Stimulated activated CD8-positive, alpha-beta memory T cell treated with anti-CD3 and anti-CD28 coated beads, Interleukin-2, amount 100 ng/mL, for 48 hours (primary cell): ENCODE data around the gene HSD17B13.

Experiments used
- DNase-seq, 2 donors: peaks; one replicate each; pipeline ENCODE4 v3.0.0-alpha.2; 2020; ENCODE audit warnings: low read depth in 2 of 2

HSD17B13 gene

GRCh38 chr4:87266986-87267385, 55.7 kb downstream of the HSD17B13 start:
- no peak for DNase-seq

GRCh38 chr4:87262886-87263285, 59.8 kb downstream of the HSD17B13 start:
- DNase-seq: no peak

DNA sequence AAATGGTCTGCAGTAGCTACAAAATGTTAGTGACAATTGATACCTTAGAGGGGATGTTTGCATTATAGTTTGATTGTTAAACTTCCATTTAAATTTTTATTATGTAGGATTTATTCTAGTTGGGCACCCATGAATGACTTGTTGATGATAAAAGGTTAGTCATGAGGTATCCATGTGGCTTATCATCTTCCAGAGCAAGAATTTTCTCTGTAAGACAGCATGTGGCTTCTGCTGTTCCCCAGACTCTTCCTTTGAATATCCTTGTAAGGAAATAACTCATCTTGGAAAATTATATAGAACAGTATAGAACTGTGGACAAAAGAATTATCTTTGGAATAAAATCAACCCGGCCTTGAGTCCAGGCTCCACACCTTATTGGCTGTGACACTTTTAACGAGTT, 62.2 kb downstream of the HSD17B13 start:
- no peak for DNase-seq

DNA sequence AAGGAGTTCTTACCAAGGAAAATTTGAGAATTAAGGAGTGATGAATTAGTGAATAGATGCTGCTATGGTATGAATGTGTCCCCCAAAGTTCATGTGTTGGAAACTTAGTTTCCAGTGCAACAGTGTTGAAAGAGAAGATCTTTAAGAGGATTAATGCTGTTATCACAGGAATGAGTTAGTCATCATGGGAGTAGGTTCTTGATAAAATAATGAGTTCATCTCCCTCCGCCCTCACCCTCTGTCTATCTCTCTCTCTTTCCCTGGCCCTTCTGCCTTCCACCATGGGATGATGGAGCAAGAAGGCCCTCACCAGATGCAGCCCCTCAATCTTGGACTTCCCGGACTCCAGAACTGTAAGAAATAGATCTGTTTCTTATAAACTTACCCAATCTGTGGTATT, 64.0 kb downstream of the HSD17B13 start:
- DNase-seq: no peak

DNA sequence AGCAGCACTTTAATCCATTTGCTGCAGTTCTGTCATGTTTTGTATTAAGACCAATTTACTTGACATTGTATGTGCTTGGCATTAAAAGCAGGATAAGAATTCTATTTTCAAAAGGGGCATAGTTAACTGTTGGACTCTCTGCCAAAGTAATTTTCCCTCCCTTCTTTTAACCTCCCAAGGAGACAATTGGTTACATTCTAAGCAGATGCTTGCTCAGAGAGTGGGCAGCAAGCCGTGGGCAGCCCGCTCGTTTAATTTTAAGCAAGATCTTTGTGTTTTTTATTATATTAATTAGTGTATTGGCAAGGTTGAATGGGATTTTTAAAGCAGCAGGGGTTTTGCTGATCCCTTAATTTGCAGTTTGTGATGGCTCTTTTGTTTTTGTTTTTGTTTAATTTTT, 65.2 kb downstream of the HSD17B13 start:
- no peak for DNase-seq

GRCh38 chr4:87255755-87256154, 66.9 kb downstream of the HSD17B13 start:
- DNase-seq: no peak
